ENCODE data around the gene ADORA2B.

Gene ADORA2B

DNA sequence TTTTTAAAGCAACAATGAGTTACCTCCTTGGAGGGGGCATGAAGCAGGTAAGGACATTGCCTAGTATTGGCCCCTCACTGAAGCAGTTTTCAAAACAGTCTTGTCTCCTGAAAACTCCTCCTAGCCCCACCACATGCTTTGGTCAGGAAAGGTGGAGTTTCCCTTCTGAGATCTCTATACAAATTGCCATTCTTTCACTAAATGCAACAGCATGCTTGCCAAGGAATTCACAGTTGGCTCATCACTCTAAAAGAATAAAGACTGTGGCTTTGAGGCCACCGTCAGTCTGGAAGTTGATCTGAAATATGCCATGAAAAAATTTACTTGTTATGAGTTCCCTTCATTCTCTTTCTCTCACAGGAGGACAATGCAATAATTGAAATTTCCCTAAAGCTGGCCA is 58.9 kb downstream of the ADORA2B start:
- TF ChIP-seq TEAD4 (IDR thresholded peaks at IDR 0.05) (no peak), CEBPB (IDR thresholded peaks at IDR 0.05) (no peak), USF1 (IDR thresholded peaks at IDR 0.05) (no peak), RAD21 (IDR thresholded peaks at IDR 0.05; ENCODE audit: low read depth) (no peak), TCF12 (IDR thresholded peaks at IDR 0.05; ENCODE audit: low read depth) (no peak), CREB1 (IDR thresholded peaks at IDR 0.05; ENCODE audit: low read depth) (no peak), EGR1 (IDR thresholded peaks at IDR 0.05) (no peak), TAF1 (IDR thresholded peaks at IDR 0.05; ENCODE audit: low read depth) (no peak), EP300 (IDR thresholded peaks at IDR 0.05; ENCODE audit: borderline replicate concordance) (no peak)
- TF ChIP-seq, protein P1, sequence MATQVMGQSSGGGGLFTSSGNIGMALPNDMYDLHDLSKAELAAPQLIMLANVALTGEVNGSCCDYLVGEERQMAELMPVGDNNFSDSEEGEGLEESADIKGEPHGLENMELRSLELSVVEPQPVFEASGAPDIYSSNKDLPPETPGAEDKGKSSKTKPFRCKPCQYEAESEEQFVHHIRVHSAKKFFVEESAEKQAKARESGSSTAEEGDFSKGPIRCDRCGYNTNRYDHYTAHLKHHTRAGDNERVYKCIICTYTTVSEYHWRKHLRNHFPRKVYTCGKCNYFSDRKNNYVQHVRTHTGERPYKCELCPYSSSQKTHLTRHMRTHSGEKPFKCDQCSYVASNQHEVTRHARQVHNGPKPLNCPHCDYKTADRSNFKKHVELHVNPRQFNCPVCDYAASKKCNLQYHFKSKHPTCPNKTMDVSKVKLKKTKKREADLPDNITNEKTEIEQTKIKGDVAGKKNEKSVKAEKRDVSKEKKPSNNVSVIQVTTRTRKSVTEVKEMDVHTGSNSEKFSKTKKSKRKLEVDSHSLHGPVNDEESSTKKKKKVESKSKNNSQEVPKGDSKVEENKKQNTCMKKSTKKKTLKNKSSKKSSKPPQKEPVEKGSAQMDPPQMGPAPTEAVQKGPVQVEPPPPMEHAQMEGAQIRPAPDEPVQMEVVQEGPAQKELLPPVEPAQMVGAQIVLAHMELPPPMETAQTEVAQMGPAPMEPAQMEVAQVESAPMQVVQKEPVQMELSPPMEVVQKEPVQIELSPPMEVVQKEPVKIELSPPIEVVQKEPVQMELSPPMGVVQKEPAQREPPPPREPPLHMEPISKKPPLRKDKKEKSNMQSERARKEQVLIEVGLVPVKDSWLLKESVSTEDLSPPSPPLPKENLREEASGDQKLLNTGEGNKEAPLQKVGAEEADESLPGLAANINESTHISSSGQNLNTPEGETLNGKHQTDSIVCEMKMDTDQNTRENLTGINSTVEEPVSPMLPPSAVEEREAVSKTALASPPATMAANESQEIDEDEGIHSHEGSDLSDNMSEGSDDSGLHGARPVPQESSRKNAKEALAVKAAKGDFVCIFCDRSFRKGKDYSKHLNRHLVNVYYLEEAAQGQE (IDR thresholded peaks at IDR 0.05; ENCODE audit: low read depth) = no peak

- TF ChIP-seq NFIC (IDR thresholded peaks at IDR 0.05) = no peak
- TF ChIP-seq YY1 (IDR thresholded peaks at IDR 0.05; ENCODE audit: low read depth) = no peak
- TF ChIP-seq, protein P1 (IDR thresholded peaks at IDR 0.05; ENCODE audit: low read depth) = no peak
- no peak for TF ChIP-seq EP300 (IDR thresholded peaks at IDR 0.05; ENCODE audit: borderline replicate concordance)
- no peak for TF ChIP-seq EGR1 (IDR thresholded peaks at IDR 0.05)
- TF ChIP-seq CEBPB (IDR thresholded peaks at IDR 0.05) = no peak
- no peak for TF ChIP-seq CREB1 (IDR thresholded peaks at IDR 0.05; ENCODE audit: low read depth)
- no peak for TF ChIP-seq RAD21 (IDR thresholded peaks at IDR 0.05; ENCODE audit: low read depth)
- TF ChIP-seq MAX (IDR thresholded peaks at IDR 0.05) = no peak
- TF ChIP-seq ZBTB7A (IDR thresholded peaks at IDR 0.05; ENCODE audit: low read depth) = no peak
- TF ChIP-seq FOXM1 (IDR thresholded peaks at IDR 0.05; ENCODE audit: borderline replicate concordance, low read depth) = no peak
- no peak for TF ChIP-seq TCF12 (IDR thresholded peaks at IDR 0.05; ENCODE audit: low read depth)
- TF ChIP-seq USF1 (IDR thresholded peaks at IDR 0.05) = no peak
- TF ChIP-seq TEAD4 (IDR thresholded peaks at IDR 0.05) = no peak
- TF ChIP-seq TAF1 (IDR thresholded peaks at IDR 0.05; ENCODE audit: low read depth) = no peak
Measured at GRCh38 chr17:16005636-16006035, 60.7 kb downstream of the ADORA2B start.

DNA sequence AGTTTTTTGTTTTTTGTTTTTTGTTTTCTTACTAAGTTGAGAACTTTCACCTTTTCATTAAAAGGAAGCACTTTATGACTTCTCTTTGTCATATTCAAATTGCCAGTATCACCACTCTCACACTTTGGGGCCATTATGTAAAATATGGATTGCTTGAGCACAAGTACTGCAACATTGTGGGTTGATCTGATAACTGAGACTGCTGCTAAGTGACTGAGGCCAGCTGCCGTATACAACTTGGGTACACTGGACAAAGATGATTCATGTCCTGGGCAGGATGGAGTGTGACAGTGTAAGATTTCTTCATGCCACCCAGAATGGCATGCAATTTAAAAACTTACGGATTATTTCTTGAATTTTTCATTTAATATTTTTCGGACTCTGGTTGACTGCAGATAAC is 62.5 kb downstream of the ADORA2B start:
- TF ChIP-seq CREB1 (IDR thresholded peaks at IDR 0.05; ENCODE audit: low read depth) (no peak), NFIC (IDR thresholded peaks at IDR 0.05) (no peak), EGR1 (IDR thresholded peaks at IDR 0.05) (no peak), YY1 (IDR thresholded peaks at IDR 0.05; ENCODE audit: low read depth) (no peak), MAX (IDR thresholded peaks at IDR 0.05) (no peak), TCF12 (IDR thresholded peaks at IDR 0.05; ENCODE audit: low read depth) (no peak), TAF1 (IDR thresholded peaks at IDR 0.05; ENCODE audit: low read depth) (no peak), TEAD4 (IDR thresholded peaks at IDR 0.05) (no peak), RAD21 (IDR thresholded peaks at IDR 0.05; ENCODE audit: low read depth) (no peak), ZBTB7A (IDR thresholded peaks at IDR 0.05; ENCODE audit: low read depth) (no peak), EP300 (IDR thresholded peaks at IDR 0.05; ENCODE audit: borderline replicate concordance) (no peak), FOXM1 (IDR thresholded peaks at IDR 0.05; ENCODE audit: borderline replicate concordance, low read depth) (no peak), CEBPB (IDR thresholded peaks at IDR 0.05) (no peak), USF1 (IDR thresholded peaks at IDR 0.05) (no peak)
- TF ChIP-seq, protein P1 (IDR thresholded peaks at IDR 0.05; ENCODE audit: low read depth) = no peak

GRCh38 chr17:16013943-16014407 is 69.0 kb downstream of the ADORA2B start:
- no peak for TF ChIP-seq TAF1 (IDR thresholded peaks at IDR 0.05; ENCODE audit: low read depth)
- no peak for TF ChIP-seq ZBTB7A (IDR thresholded peaks at IDR 0.05; ENCODE audit: low read depth)
- no peak for TF ChIP-seq CEBPB (IDR thresholded peaks at IDR 0.05)
- no peak for TF ChIP-seq YY1 (IDR thresholded peaks at IDR 0.05; ENCODE audit: low read depth)
- no peak for TF ChIP-seq TEAD4 (IDR thresholded peaks at IDR 0.05)
- no peak for TF ChIP-seq MAX (IDR thresholded peaks at IDR 0.05)
- no peak for TF ChIP-seq NFIC (IDR thresholded peaks at IDR 0.05)
- TF ChIP-seq RAD21 (IDR thresholded peaks at IDR 0.05; ENCODE audit: low read depth) = no peak
- TF ChIP-seq CREB1 (IDR thresholded peaks at IDR 0.05; ENCODE audit: low read depth) = no peak
- TF ChIP-seq, protein P1 (IDR thresholded peaks at IDR 0.05; ENCODE audit: low read depth) = no peak
- TF ChIP-seq TCF12 (IDR thresholded peaks at IDR 0.05; ENCODE audit: low read depth) = no peak
- no peak for TF ChIP-seq EGR1 (IDR thresholded peaks at IDR 0.05)
- no peak for TF ChIP-seq EP300 (IDR thresholded peaks at IDR 0.05; ENCODE audit: borderline replicate concordance)

Data from Ishikawa (cell line).